Right lung (tissue), 10 donors: ENCODE data around the gene OR52N1. TPM values are rescaled to one million over a fixed set of nuclear protein-coding genes. Genes with fewer than 3 reads are reported as not detected.

Experiments
- DNase-seq, 2 donors: peaks; one replicate each; pipeline ENCODE4 v3.0.0-alpha.2; 2013
- long read RNA-seq, 8 donors: transcript quantifications; one replicate each; lab custom pipeline, GENCODE V29; 2026
- polyA plus RNA-seq, 5 donors: library from polyadenylated mRNA; unstranded; fragments of 120-200 nt; gene quantifications; one replicate each; pipeline versions ENCODE4 v1.2.1 to v1.2.3, GENCODE V29; 2013; ENCODE audit warnings: inconsistent platforms in 1 of 5, low replicate concordance in 1 of 5; ENCODE audit not compliant: insufficient read length in 5 of 5, insufficient read depth in 1 of 5

Gene OR52N1
- not detected for polyA plus RNA-seq
- long read RNA-seq, donor 1 = 0 reads
- long read RNA-seq, donor 2 = 0 reads
- long read RNA-seq, donor 3 = 0 reads
- long read RNA-seq, donor 4 = 0 reads
- long read RNA-seq, donor 5 = 0 reads
- long read RNA-seq, donor 6 = 0 reads
- long read RNA-seq, donor 7 = 0 reads
- long read RNA-seq, donor 8 = 0 reads

- no peak for DNase-seq
Measured at GRCh38 chr11:5791165-5791564, at the start of gene OR52N1. Gene OR52N1 (minus strand): TSS chr11:5791265. CDS start chr11:5788816, 2,449 bp downstream.

- no peak for DNase-seq
Measured at GRCh38 chr11:5837695-5838094, 46.6 kb upstream of the OR52N1 start.

- no peak for DNase-seq
Measured at GRCh38 chr11:5833446-5833845, 42.4 kb upstream of the OR52N1 start.

- no peak for DNase-seq
Measured at GRCh38 chr11:5831196-5831829, 40.2 kb upstream of the OR52N1 start.

GRCh38 chr11:5818245-5818886 lies 27.3 kb upstream of the OR52N1 start:
- DNase-seq = no peak

GRCh38 chr11:5815534-5815933 lies 24.5 kb upstream of the OR52N1 start:
- DNase-seq = no peak

- no peak for DNase-seq
Measured at GRCh38 chr11:5809905-5810795, 19.1 kb upstream of the OR52N1 start.

GRCh38 chr11:5809122-5809519 lies 18.1 kb upstream of the OR52N1 start:
- DNase-seq = peak in 1 of 2 donors; percentile 6

GRCh38 chr11:5808500-5809121 lies 17.5 kb upstream of the OR52N1 start, which contains the start of gene OR52N2:
Gene OR52N2 (plus strand): TSS chr11:5808924. CDS start chr11:5820336, 11,412 bp downstream.
- DNase-seq = peak; percentile 52 to 70

- DNase-seq = no peak
Measured at GRCh38 chr11:5807580-5807979, 16.5 kb upstream of the OR52N1 start.

GRCh38 chr11:5803982-5804381 lies 12.9 kb upstream of the OR52N1 start:
- no peak for DNase-seq

- DNase-seq = no peak
Measured at GRCh38 chr11:5796541-5796940, 5.5 kb upstream of the OR52N1 start.

GRCh38 chr11:5783255-5783654 lies 7.8 kb downstream of the OR52N1 start, which contains the start of gene OR52N5:
Gene OR52N5 (minus strand): TSS chr11:5783355. CDS start chr11:5778634, 4,721 bp downstream.
- DNase-seq = no peak

- no peak for DNase-seq
Measured at GRCh38 chr11:5767056-5767455, 24.0 kb downstream of the OR52N1 start.

- DNase-seq = no peak
Measured at GRCh38 chr11:5753943-5754342, 37.1 kb downstream of the OR52N1 start, which contains the start of gene OR52N4. Gene OR52N4 (plus strand): TSS chr11:5754243. CDS start chr11:5754741, 498 bp downstream.

GRCh38 chr11:5749836-5750235 lies 41.2 kb downstream of the OR52N1 start:
- DNase-seq = no peak

- DNase-seq = no peak
Measured at GRCh38 chr11:5746614-5747013, 44.5 kb downstream of the OR52N1 start.

GRCh38 chr11:5738431-5738830 lies 52.6 kb downstream of the OR52N1 start:
- no peak for DNase-seq

- no peak for DNase-seq
Measured at GRCh38 chr11:5737670-5738392, 53.2 kb downstream of the OR52N1 start.

- DNase-seq = no peak
Measured at GRCh38 chr11:5737091-5737490, 54.0 kb downstream of the OR52N1 start.
